OCI-LY7 (cell line): Measurements from ENCODE around the gene KIAA1755.

ENCODE experiments used
- CTCF ChIP-seq: fragments of 200-600 bp; sonication (generic); conservative IDR thresholded peaks from 2 replicates; pipeline ENCODE4 v1.5.1; 2014; ENCODE audit warnings: mild to moderate bottlenecking, antibody characterized with exemption, low read length, moderate library complexity, mixed read lengths
- EZH2phosphoT487 ChIP-seq: fragments of 200-600 bp; sonication (generic); IDR thresholded peaks from 2 replicates; pipeline ENCODE4 v1.6.1; 2018; ENCODE audit warnings: low read depth, borderline replicate concordance, mild to moderate bottlenecking, mixed run types, antibody characterized with exemption, low read length, moderate library complexity, mixed read lengths

- TF ChIP-seq CTCF (no peak), EZH2phosphoT487 (no peak)
Measured at GRCh38 chr20:38170219-38170825, 90.2 kb downstream of the KIAA1755 start.
